Erythroblast (primary cell): ENCODE data around the gene NFIC.

Experiments used
- GATA1 ChIP-seq: IDR thresholded peaks from 2 replicates; pipeline ENCODE4 v1.6.1; 2011; ENCODE audit warnings: low read depth, mild to moderate bottlenecking, control low read depth, low read length, moderate library complexity
- POLR2A ChIP-seq: IDR thresholded peaks from 2 replicates; pipeline ENCODE4 v1.6.1; 2011; ENCODE audit warnings: mild to moderate bottlenecking, low read length

DNA sequence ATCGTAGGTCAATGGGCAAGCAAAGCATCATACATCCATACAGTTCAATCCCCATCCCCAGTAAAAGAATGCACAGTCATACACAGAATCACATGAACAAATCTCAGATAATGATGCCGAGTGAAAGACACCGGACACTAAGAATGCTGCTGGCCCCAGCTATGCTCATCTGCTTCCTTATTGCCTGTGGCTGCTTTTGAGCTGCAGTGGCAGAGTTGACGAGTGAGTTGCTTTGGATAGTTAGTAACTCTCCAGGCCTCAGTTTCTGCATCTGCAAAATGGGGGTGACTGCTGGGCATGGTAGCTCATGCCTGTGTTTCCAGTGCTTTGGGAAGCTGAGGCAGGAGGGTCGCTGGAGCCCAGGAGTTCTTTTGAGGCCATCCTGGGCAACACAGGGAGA is 12.9 kb upstream of the NFIC start:
- TF ChIP-seq POLR2A (no peak), GATA1 (no peak)
